HG03439 (cell line): ENCODE data around the gene KLHL13.
"Not testable (repeated sequence)": the region's sequence is repeated elsewhere in the genome, so short reads cannot be mapped to it uniquely, and the experiment has no call there.

ENCODE experiments used
- ATAC-seq: cut with Tn5 transposase; IDR thresholded peaks from one replicate; pipeline ENCODE4 v1.9.1; 2021; ENCODE audit warnings: mild to moderate bottlenecking, moderate library complexity; ENCODE audit not compliant: unreplicated experiment

KLHL13 gene, protein sequence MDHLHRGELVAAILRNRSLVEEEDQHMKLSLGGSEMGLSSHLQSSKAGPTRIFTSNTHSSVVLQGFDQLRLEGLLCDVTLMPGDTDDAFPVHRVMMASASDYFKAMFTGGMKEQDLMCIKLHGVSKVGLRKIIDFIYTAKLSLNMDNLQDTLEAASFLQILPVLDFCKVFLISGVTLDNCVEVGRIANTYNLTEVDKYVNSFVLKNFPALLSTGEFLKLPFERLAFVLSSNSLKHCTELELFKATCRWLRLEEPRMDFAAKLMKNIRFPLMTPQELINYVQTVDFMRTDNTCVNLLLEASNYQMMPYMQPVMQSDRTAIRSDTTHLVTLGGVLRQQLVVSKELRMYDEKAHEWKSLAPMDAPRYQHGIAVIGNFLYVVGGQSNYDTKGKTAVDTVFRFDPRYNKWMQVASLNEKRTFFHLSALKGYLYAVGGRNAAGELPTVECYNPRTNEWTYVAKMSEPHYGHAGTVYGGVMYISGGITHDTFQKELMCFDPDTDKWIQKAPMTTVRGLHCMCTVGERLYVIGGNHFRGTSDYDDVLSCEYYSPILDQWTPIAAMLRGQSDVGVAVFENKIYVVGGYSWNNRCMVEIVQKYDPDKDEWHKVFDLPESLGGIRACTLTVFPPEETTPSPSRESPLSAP

GRCh38 chrX:118116713-118117550 is at the start of gene KLHL13:
TSS of gene KLHL13 (minus strand) at chrX:118116810. CDS start at chrX:118028473, 88,337 bp downstream.
- no peak for ATAC-seq

DNA sequence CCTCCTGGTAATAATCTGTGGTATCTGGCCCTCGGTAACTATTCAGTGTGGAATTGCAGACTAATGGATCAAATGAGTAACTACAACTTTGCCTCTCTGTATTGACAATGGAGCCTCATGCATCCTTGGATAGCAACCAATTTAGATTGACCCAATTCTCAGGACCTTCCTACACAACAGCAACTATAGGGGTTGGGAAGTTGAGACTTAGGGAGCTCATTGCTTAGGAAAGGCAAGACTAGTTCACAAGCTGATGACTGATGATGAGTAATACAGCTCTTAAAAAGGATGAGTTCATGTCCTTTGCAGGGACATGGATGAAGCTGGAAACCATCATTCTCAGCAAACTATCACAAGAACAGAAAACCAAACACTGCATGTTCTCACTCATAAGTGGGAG is 47.5 kb upstream of the KLHL13 start:
- no peak for ATAC-seq

DNA sequence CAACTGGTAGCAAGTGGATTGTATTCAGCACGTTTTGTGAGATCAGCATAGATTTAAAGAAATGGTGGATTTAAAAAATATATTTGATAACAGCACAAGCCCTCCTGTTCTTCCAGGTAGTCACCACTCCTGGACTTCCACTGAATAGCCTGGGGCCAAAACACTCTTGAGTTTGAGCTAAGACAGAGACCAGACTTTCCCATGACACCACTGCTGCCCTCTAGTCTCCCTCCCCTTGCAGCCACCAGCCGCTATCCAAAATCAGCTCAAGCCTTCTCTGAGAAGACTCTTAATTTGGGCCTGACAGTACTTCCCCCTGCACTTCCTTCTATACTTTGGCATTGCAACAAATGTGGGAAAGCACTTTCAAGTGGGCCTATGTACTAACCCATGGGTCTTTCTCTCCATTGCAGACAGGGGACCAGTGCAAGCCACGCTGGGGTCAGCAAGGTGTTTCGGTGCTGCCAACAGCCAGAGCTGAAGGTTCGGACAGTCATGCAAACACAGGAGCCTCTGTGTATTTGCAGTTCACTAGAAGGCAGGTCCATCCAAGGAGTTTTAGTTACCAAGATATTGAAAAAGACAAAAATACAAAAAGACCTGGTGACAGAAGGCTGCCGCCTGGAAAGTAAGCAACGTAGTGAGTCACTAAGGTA is 40.5 kb upstream of the KLHL13 start:
- ATAC-seq = no peak

- ATAC-seq = no peak
Measured at GRCh38 chrX:118156254-118156952, 39.8 kb upstream of the KLHL13 start.

DNA sequence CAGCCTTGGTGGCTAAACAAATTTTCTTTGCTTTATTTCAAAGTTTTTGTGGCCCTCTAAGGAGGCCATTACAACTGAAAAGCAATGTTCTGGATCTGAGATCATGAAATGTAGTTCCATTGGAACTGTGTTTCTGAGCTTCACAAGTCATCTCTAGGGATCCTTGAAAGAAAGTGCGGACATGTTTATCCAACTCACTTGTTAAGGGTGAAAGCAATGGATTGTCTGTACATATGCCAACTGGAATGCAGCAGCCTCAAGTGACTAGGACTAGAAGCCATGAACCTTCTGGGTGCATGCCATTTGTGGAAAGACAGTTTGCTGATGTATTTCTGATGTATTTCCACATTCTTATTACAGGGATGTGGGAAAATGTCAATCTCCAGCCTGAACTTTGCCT is 36.7 kb upstream of the KLHL13 start:
- no peak for ATAC-seq

DNA sequence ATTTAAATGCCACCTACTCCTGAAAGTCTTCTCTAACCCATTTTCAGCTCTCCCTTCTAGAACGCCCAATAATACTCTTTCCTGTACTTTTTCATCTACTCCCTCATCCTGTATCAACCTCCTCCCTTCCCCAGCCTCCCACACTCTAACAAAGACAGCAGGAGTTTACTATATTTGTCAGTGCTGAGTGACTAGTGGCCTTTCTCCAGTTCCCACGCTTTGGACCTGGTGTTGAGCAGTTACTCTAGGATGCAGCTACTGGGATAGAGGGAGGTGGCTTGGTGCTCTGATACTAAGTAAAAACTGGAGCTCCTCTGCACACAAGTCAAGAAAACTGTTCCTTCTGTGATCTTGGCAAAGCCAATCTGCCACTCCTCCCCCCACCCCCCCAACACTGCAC is 36.1 kb upstream of the KLHL13 start:
- ATAC-seq = no peak

GRCh38 chrX:118148737-118149136 is 32.1 kb upstream of the KLHL13 start:
- no peak for ATAC-seq

GRCh38 chrX:118147771-118148170 is 31.2 kb upstream of the KLHL13 start:
- ATAC-seq = not testable (repeated sequence)

- no peak for ATAC-seq
Measured at GRCh38 chrX:118143578-118143977, 27.0 kb upstream of the KLHL13 start.

- ATAC-seq = no peak
Measured at GRCh38 chrX:118131336-118131735, 14.7 kb upstream of the KLHL13 start.

- ATAC-seq = no peak
Measured at GRCh38 chrX:118129681-118130080, 13.1 kb upstream of the KLHL13 start.

DNA sequence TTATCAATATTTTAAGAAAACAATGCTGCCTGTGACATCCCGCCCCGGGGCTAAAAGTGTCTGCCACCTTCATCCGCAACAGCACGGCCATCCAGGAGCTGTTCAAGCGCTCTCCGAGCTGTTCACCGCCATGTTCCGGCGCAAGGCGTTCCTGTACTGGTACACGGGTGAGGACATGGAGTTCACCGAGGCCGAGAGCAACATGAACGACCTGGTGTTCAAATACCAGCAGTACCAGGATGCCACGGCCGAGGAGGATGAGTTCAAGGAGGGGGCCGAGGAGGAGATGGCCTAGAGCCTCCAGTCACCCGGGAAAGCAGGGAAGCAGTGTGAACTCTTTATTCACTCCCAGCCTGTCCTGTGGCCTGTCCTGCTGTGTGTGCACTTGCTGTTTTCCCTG is 12.1 kb upstream of the KLHL13 start:
- ATAC-seq = no peak

- ATAC-seq = no peak
Measured at GRCh38 chrX:118126286-118126685, 9.7 kb upstream of the KLHL13 start.

GRCh38 chrX:118124243-118124642 is 7.6 kb upstream of the KLHL13 start:
- ATAC-seq = not testable (repeated sequence)

GRCh38 chrX:118117741-118118140 is 1.1 kb upstream of the KLHL13 start:
- no peak for ATAC-seq

GRCh38 chrX:118115953-118116712 is 477 bp downstream of the KLHL13 start:
- no peak for ATAC-seq

GRCh38 chrX:118114971-118115370 is 1.6 kb downstream of the KLHL13 start:
- ATAC-seq = no peak

- no peak for ATAC-seq
Measured at GRCh38 chrX:118109065-118109464, 7.5 kb downstream of the KLHL13 start.

- no peak for ATAC-seq
Measured at GRCh38 chrX:118108304-118108703, 8.3 kb downstream of the KLHL13 start.

- no peak for ATAC-seq
Measured at GRCh38 chrX:118100091-118100490, 16.5 kb downstream of the KLHL13 start.
